Right atrium auricular region (tissue), 2 donors: ENCODE data around the gene SEMA7A. TPM values are rescaled to one million over a fixed set of nuclear protein-coding genes. Genes with fewer than 3 reads are reported as not detected.

Experiments used
- DNase-seq: peaks from one replicate; pipeline ENCODE4 v3.0.0-alpha.2; 2019; ENCODE audit warnings: low spot score
- H3K27ac ChIP-seq, 2 donors: fragments of 200-600 bp; sonication (generic); 1 replicate in 1 of 2; 2 replicates in 1 of 2; pipeline ENCODE4 v1.5.1; 2016 to 2019
- H3K27me3 ChIP-seq, 2 donors: fragments of 200-600 bp; sonication (generic); one replicate each; pipeline versions ENCODE4 v1.5.1 to v1.6.0; 2017 to 2019
- H3K36me3 ChIP-seq: fragments of 200-600 bp; sonication (generic); one replicate; pipeline ENCODE4 v1.5.1; 2016
- H3K4me1 ChIP-seq, 2 donors: fragments of 200-600 bp; sonication (generic); one replicate each; pipeline versions ENCODE4 v1.5.1 to v1.6.0; 2017 to 2019
- H3K4me3 ChIP-seq, 2 donors: fragments of 200-600 bp; sonication (generic); 1 replicate in 1 of 2; 2 replicates in 1 of 2; pipeline ENCODE4 v1.5.1; 2017 to 2019; ENCODE audit warnings: mild to moderate bottlenecking in 1 of 2, moderate library complexity in 1 of 2
- H3K9me3 ChIP-seq, 2 donors: fragments of 200-600 bp; sonication (generic); one replicate each; pipeline ENCODE4 v1.5.1; 2019
- CTCF ChIP-seq, 2 donors: fragments of 200-600 bp; sonication (generic); IDR thresholded peaks; one replicate each; pipeline ENCODE4 v1.5.1; 2019; ENCODE audit warnings: antibody characterized with exemption in 2 of 2
- total RNA-seq, 2 donors: library from RNA; depleted of rRNA; stranded (reverse); fragments of >200 nt; gene quantifications; one replicate each; pipeline ENCODE4 v1.1.0, GENCODE V29; 2016

SEMA7A gene
- total RNA-seq, 2 donors from 2014 or later, result 1.0 to 2.9 TPM

DNA sequence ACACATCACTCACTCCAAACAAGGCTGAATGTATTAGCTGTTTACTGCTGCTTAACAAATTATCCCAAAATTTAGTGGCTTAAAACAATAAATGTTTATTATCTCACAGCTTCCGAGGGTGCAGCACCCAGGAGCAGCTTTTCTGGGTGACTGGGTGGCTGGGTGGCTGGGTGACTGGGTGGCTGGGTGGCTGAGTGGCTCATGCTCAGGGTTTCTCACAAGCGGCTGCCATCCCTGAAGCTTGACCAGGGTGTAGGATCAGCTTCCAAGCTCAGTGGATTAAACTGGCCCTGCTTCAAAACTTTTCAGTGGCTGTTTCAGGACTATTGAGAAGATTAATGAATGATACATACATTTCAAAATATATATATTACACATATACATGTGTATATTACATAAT is 64.0 kb downstream of the SEMA7A start:
- Histone ChIP-seq H3K9me3 (no peaks in the 10 kb centered on the region), H3K27me3 (no peaks in the 10 kb centered on the region), H3K27ac (no peak overlapping the region), H3K4me3 (no peak overlapping the region), H3K4me1 (peaks cover 0 to 29% of the 10 kb centered on the region in 2 donors), H3K36me3 (no peaks in the 10 kb centered on the region)
- DNase-seq, result no peak
- no peak for TF ChIP-seq CTCF (IDR thresholded peaks at IDR 0.05)

- no peak for TF ChIP-seq CTCF (IDR thresholded peaks at IDR 0.05)
- DNase-seq, result no peak
- Histone ChIP-seq H3K27me3 (no peaks in the 10 kb centered on the region), H3K36me3 (no peaks in the 10 kb centered on the region), H3K4me3 (no peak overlapping the region), H3K27ac (no peak overlapping the region), H3K4me1 (peaks cover 0 to 24% of the 10 kb centered on the region in 2 donors), H3K9me3 (no peaks in the 10 kb centered on the region)
Observed at GRCh38 chr15:74369084-74369745, 64.5 kb downstream of the SEMA7A start.

- no peak for DNase-seq
- H3K27ac ChIP-seq, result no peak overlapping the region
- no peaks in the 10 kb centered on the region for H3K27me3 ChIP-seq
- TF ChIP-seq CTCF (IDR thresholded peaks at IDR 0.05), result no peak
- no peaks in the 10 kb centered on the region for H3K9me3 ChIP-seq
- peaks cover 0 to 14% of the 10 kb centered on the region in 2 donors for H3K4me1 ChIP-seq
- no peak overlapping the region for H3K4me3 ChIP-seq
- H3K36me3 ChIP-seq, result no peaks in the 10 kb centered on the region
Observed at GRCh38 chr15:74368121-74368520, 65.6 kb downstream of the SEMA7A start.

DNA sequence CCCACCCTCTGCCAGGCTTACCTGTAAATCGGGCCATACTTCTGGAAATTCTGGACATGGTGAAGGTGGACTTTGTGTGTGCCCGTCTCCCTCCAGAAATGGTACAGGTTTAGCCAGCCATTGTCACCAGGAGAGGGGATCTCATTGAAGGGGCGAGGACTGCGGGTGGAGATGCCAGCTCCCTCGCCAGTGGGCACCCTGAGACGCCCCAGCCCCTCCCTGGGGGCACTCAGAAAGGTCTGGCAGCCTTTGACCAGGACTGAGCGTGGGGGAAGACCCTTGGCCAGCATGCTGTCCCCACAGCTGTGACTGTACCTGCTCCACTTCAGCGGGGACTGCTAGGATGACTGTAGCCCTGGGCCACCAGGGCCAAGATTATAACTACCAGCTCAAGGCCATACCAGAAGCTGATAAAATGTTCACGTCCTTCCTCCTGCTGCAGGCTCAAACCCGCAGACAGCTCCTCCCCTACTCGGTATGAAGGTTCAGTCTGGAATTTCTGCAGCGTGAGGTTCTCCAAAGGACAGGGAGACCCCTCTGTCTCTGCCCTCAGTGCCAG is 66.4 kb downstream of the SEMA7A start, which contains the start of gene CYP11A1:
Gene CYP11A1, minus strand, starts transcription at position 351 of the 559 bp plus-strand sequence. Its CDS starts 61 bp downstream, at position 290.
- Histone ChIP-seq H3K4me1 (peaks cover 0 to 14% of the 10 kb centered on the region in 2 donors), H3K4me3 (peak within 1 kb of the TSS in 1 of 2 donors; percentile 60), H3K27me3 (no peaks in the 10 kb centered on the region), H3K36me3 (no peaks in the 10 kb centered on the region), H3K27ac (no peak within 1 kb of the TSS), H3K9me3 (no peaks in the 10 kb centered on the region)
- TF ChIP-seq CTCF (IDR thresholded peaks at IDR 0.05), result no peak
- DNase-seq, result no peak

DNA sequence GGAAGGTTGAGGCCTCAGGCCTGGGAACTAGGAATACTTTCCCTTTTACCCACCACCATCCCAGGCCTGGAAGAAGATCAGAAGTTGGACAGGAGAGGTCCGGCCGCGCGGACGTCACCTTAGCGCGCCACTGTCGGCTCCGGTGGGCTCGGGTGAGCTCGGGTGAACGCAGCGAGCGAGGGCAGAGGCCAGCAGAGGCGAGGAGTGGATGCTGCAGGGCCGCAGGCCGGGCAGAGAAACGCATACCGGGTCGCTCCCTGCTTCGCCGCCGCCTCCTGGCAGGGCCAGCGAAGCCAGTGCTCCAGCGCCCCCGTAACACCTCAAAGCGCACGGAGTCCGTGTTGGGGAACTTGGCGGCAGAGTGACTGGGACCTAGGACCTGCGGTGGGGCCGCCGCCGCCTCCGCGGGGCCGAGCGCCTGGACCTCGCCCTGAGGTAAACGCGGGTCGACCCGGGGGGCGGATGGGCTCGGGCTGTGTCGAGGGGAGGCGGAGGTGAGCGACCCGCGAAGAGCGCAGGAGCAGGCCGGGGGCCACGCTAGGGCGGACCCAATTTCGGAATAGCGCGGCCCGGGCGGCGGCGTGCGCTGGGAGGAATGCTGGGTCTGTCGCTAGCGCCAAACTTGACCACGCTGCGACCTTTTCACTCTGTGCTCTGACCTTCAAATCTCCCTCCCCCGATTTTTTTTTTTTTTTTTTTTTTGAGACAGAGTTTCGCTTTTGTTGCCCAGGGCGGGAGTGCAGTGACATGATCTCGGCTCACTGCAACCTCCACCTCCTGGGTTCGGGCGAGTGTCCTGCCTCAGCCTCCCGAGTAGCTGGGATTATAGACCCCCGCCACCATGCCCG is 67.9 kb downstream of the SEMA7A start:
- Histone ChIP-seq H3K36me3 (no peaks in the 10 kb centered on the region), H3K4me1 (peaks cover 0 to 14% of the 10 kb centered on the region in 2 donors), H3K27me3 (no peaks in the 10 kb centered on the region), H3K4me3 (peak overlapping the region; percentile 49 to 60), H3K9me3 (no peaks in the 10 kb centered on the region), H3K27ac (peak overlapping the region; percentile 31 to 60)
- TF ChIP-seq CTCF (IDR thresholded peaks at IDR 0.05), result no peak
- no peak for DNase-seq
